Kidney (tissue), 14 donors: Measurements from ENCODE around the gene COL6A3. TPM values are rescaled to one million over a fixed set of nuclear protein-coding genes. Genes with fewer than 3 reads are reported as not detected.

ENCODE experiments used
- DNase-seq, 5 donors: peaks; one replicate each; pipeline ENCODE4 v3.0.0-alpha.2; 2013 to 2020
- FAIRE-seq: peaks from 2 replicates; lab custom pipeline; 2012; peaks lifted over from hg19 to GRCh38; lab: Jason Lieb, UNC
- H3K27ac ChIP-seq, 2 donors: one replicate each; pipeline ENCODE4 v1.7.0; 2013; ENCODE audit warnings: low read depth in 2 of 2, low read length in 2 of 2, inconsistent platforms in 1 of 2
- H3K27me3 ChIP-seq: one replicate; pipeline ENCODE4 v1.7.1; 2013; ENCODE audit warnings: low read length, inconsistent platforms; ENCODE audit not compliant: control insufficient read depth, insufficient read depth
- H3K36me3 ChIP-seq, 3 donors: one replicate each; pipeline versions ENCODE4 v1.7.0 to v1.7.1; 2013; ENCODE audit warnings: low read length in 3 of 3, control low read depth in 1 of 3, inconsistent platforms in 1 of 3; ENCODE audit not compliant: insufficient read depth in 3 of 3, control insufficient read depth in 2 of 3
- H3K4me1 ChIP-seq, 3 donors: one replicate each; pipeline versions ENCODE4 v1.7.0 to v1.7.1; 2013; ENCODE audit warnings: low read length in 3 of 3, inconsistent platforms in 1 of 3, low read depth in 1 of 3; ENCODE audit not compliant: control insufficient read depth in 2 of 3, insufficient read depth in 2 of 3
- H3K4me3 ChIP-seq, 3 donors: one replicate each; pipeline versions ENCODE4 v1.7.0 to v1.8.1; 2013; ENCODE audit warnings: low read length in 3 of 3, control low read depth in 1 of 3, inconsistent platforms in 1 of 3
- H3K9ac ChIP-seq, 3 donors: one replicate each; pipeline versions ENCODE4 v1.7.0 to v1.7.1; 2013; ENCODE audit warnings: low read length in 3 of 3, control low read depth in 1 of 3, inconsistent platforms in 1 of 3
- H3K9me3 ChIP-seq, 3 donors: one replicate each; pipeline versions ENCODE4 v1.7.0 to v1.7.1; 2013; ENCODE audit warnings: low read length in 3 of 3, control low read depth in 1 of 3, inconsistent platforms in 1 of 3; ENCODE audit not compliant: control insufficient read depth in 2 of 3, insufficient read depth in 1 of 3
- intact Hi-C: fragments of 100-400 bp; cut with DNase I; formaldehyde crosslinking; loops from one replicate; pipeline ENCODE4 v1.11.1; 2022
- polyA plus RNA-seq: library from polyadenylated mRNA; stranded (reverse); fragments of 350-450 nt; fragmentation: Illumina TruSeq; extraction: RNeasy Lipid Tissue Mini Kit (QIAGEN cat#74804); gene quantifications from one replicate; pipeline ENCODE4 v1.2.3, GENCODE V29; 2014; ENCODE audit warnings: low read depth, low replicate concordance; ENCODE audit not compliant: insufficient read depth
- total RNA-seq: library from RNA; stranded (reverse); fragmentation: NEBNext Ultra II Directional; extraction: Animal tissue kit (Norgen Biotek cat#: 25700); gene quantifications from one replicate; pipeline ENCODE4 v1.2.1, GENCODE V29; 2021
- TF ChIP-seq, protein P1 (sequence below): IDR thresholded peaks from 3 replicates; pipeline ENCODE4 v1.5.1; 2012; ENCODE audit warnings: mild to moderate bottlenecking, moderate library complexity, borderline replicate concordance; ENCODE audit not compliant: insufficient read depth; ENCODE audit errors: extremely low read depth
- donor health status: control.
- donor health status: control.
- donor health status: control.
- donor health status: control.
- donor health status: control.
- donor health status: DM: yes; HTN: yes; CAD: no.
- donor health status: Normal renal cell carcinoma (clear cell type).

COL6A3 gene
- total and polyA plus RNA-seq, 2 donors from 2014 or later: 3.8 to 59.5 TPM

DNA sequence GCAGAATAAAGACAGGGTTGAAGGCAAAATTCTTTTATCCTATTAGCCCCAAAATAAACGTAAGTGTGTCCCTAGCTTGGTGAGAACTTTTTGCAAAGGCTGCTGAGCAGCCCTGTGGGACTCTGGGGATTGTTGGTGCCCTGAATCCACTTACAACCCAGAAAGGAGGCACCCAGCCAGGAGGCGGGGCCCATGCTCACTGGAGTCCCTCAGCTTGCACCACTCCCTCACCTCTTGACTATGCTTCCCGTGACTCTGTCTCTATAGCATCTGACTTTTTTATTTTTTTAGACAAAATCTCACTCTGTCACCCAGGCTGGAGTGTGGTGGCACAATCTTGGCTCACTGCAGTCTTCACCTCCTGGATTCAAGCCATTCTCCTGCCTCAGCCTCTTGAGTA lies 15.8 kb upstream of the COL6A3 start:
- no peak for FAIRE-seq
- intact Hi-C loops: no loop called here
- no peaks in the 10 kb centered on the region for H3K36me3 ChIP-seq

DNA sequence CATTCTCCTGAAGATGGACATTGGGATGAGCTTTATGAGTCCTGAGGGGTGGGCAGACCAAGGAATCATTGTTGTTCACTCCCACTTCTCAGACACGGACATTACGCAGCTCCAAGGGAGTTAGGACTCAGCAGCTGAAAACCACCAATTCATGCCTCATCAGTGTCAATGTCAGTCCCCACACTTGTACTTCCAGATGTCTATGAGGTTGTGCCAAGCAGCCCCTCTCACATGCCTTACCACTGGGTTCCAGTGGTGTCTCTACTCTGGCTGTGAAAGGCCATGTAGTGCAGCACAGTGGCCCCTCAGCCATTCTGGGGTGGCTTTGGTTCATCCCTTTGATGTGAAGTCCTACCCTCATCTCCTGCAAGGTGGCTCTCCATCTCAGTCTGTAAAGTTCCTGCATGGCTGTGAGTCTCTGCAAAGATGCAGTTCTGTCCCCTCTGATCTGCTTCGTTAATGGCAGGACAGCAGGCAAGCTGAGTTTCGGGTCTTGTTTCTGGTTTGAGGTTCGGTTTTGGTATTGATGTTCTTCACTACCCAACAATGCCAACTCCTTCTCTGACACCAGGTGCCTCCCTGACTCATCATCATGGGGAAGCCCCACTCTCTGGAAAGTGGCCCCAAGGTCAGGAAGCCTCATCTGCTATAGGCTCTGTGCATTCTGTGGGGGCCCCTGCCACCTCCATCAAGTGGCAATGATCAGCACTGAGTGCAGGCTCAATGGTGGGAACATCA lies 14.0 kb upstream of the COL6A3 start:
- Histone ChIP-seq H3K4me1 (no peaks in the 10 kb centered on the region), H3K27me3 (no peaks in the 10 kb centered on the region), H3K27ac (no peak overlapping the region), H3K36me3 (no peaks in the 10 kb centered on the region), H3K4me3 (no peak overlapping the region), H3K9ac (no peak overlapping the region), H3K9me3 (no peaks in the 10 kb centered on the region)
- FAIRE-seq (no peak), DNase-seq (no peak)
- intact Hi-C loops: no loop called here
- TF ChIP-seq, protein P1, sequence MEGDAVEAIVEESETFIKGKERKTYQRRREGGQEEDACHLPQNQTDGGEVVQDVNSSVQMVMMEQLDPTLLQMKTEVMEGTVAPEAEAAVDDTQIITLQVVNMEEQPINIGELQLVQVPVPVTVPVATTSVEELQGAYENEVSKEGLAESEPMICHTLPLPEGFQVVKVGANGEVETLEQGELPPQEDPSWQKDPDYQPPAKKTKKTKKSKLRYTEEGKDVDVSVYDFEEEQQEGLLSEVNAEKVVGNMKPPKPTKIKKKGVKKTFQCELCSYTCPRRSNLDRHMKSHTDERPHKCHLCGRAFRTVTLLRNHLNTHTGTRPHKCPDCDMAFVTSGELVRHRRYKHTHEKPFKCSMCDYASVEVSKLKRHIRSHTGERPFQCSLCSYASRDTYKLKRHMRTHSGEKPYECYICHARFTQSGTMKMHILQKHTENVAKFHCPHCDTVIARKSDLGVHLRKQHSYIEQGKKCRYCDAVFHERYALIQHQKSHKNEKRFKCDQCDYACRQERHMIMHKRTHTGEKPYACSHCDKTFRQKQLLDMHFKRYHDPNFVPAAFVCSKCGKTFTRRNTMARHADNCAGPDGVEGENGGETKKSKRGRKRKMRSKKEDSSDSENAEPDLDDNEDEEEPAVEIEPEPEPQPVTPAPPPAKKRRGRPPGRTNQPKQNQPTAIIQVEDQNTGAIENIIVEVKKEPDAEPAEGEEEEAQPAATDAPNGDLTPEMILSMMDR: no peak

More for the DNA sequence above, 15.8 kb upstream of the COL6A3 start:
- no peak overlapping the region for H3K4me3 ChIP-seq
- no peak for DNase-seq
- H3K4me1 ChIP-seq: no peaks in the 10 kb centered on the region
- no peaks in the 10 kb centered on the region for H3K9me3 ChIP-seq
- TF ChIP-seq, protein P1: no peak
- H3K27me3 ChIP-seq: no peaks in the 10 kb centered on the region
- no peak overlapping the region for H3K9ac ChIP-seq
- no peak overlapping the region for H3K27ac ChIP-seq

DNA sequence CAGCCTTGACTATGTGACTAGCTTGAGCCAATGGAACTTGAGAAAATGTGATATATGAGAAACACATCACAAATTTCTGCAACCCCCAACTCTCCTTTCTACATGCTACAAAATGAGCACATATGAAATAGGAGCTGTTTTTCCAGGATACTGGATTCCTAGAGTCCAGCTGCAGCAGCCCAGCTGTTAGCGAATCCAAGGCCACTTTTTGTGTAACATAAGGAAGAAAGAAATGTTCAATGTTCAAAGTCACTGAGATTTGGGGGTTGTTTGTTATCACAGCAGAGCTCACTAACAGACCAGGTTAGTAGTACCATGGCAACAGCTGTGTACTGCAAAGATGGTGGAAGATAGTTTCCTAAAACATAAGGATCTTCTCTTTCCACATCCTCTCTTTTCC lies 12.6 kb upstream of the COL6A3 start:
- peak in 1 of 5 donors; percentile 42 for DNase-seq
- H3K4me3 ChIP-seq: no peak overlapping the region
- no peaks in the 10 kb centered on the region for H3K9me3 ChIP-seq
- FAIRE-seq: no peak
- no peaks in the 10 kb centered on the region for H3K36me3 ChIP-seq
- no peaks in the 10 kb centered on the region for H3K27me3 ChIP-seq
- TF ChIP-seq, protein P1: no peak
- H3K9ac ChIP-seq: no peak overlapping the region
- intact Hi-C loops: no loop called here
- no peak overlapping the region for H3K27ac ChIP-seq
- peaks cover 0 to 4% (median 0%) of the 10 kb centered on the region in 3 donors for H3K4me1 ChIP-seq
